ENCODE results near the gene TEPSIN. TPM values are rescaled to one million over a fixed set of nuclear protein-coding genes. Genes with fewer than 3 reads are reported as not detected.

The TEPSIN gene
- total RNA-seq, 2 experiments from 2014 or later, result 28.2 to 32.2 TPM

DNA sequence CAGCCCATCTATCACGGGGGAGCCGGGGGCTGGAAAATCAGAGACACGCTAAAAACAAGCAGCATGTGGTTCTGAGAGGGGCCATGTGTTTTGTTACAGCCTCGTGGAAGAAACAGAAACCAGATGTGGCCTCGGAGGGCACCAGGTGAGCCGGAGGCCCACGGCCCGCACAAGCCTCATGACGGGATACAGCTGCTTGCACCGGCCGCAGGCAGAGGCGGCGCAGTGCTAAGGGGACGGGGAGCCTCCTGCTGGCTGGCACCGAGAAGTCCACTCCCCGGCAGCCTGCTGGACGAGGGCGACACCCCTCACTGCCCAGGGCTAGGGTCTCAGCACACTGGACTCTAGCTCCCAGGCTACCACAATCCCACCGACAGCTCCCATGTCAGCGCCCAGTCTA is 19.4 kb upstream of the TEPSIN start:
- no peak for DNase-seq
- intact Hi-C loops (cut with micrococcal nuclease), result no loop called here
- no peak overlapping the region for H3K4me3 Mint-ChIP-seq
- ATAC-seq, result no peak
- ChIA-PET POLR2A (interaction anchor here (1.0 kb wide), 1 partner anchor 228 kb away, joined by 3 read pairs; no protein-coding TSS in a partner anchor), CTCF (no interaction called here)
- H3K27ac Mint-ChIP-seq, result no peak overlapping the region
- peaks cover 4% of the 10 kb centered on the region for H3K36me3 Mint-ChIP-seq (ENCODE audit: low read depth)
- H3K9me3 Mint-ChIP-seq, result no peaks in the 10 kb centered on the region
- TF ChIP-seq, protein P1, sequence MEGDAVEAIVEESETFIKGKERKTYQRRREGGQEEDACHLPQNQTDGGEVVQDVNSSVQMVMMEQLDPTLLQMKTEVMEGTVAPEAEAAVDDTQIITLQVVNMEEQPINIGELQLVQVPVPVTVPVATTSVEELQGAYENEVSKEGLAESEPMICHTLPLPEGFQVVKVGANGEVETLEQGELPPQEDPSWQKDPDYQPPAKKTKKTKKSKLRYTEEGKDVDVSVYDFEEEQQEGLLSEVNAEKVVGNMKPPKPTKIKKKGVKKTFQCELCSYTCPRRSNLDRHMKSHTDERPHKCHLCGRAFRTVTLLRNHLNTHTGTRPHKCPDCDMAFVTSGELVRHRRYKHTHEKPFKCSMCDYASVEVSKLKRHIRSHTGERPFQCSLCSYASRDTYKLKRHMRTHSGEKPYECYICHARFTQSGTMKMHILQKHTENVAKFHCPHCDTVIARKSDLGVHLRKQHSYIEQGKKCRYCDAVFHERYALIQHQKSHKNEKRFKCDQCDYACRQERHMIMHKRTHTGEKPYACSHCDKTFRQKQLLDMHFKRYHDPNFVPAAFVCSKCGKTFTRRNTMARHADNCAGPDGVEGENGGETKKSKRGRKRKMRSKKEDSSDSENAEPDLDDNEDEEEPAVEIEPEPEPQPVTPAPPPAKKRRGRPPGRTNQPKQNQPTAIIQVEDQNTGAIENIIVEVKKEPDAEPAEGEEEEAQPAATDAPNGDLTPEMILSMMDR (IDR thresholded peaks at IDR 0.05), result no peak
- peaks cover 4% of the 10 kb centered on the region for H3K4me1 Mint-ChIP-seq (ENCODE audit: low read depth)
- no peaks in the 10 kb centered on the region for H3K27me3 Mint-ChIP-seq

DNA sequence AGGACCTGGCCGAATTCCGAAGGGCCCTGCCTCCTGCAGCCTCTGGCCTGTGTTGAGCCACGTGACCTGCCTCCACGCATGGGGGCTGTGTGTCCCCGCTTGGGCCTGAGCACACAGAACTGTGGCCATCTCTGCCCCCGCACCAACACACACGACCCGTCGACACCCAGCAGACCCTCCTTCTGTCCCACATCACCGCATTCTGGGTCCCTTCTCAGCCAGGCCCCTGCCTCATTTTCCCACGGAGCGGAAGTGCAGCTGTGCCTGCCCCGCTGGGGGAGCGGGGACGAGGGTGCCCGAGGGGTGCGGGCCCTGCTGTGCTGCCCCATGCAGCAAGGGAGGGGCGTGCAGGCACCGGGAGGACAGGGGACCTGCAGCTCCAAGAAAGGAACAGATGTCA is 18.7 kb upstream of the TEPSIN start:
- peaks cover 7% of the 10 kb centered on the region for H3K4me1 Mint-ChIP-seq (ENCODE audit: low read depth)
- intact Hi-C loops (cut with micrococcal nuclease), result no loop called here
- H3K36me3 Mint-ChIP-seq (ENCODE audit: low read depth), result peaks cover 8% of the 10 kb centered on the region
- POLR2A ChIA-PET, result interaction anchor here (1.2 kb wide), 1 partner anchor 22 kb away, joined by 3 read pairs; no protein-coding TSS in a partner anchor
- no peak for DNase-seq
- TF ChIP-seq, protein P1 (IDR thresholded peaks at IDR 0.05), result no peak
- no peak for ATAC-seq
- H3K4me3 Mint-ChIP-seq, result no peak overlapping the region
- CTCF ChIA-PET, result no interaction called here
- H3K27me3 Mint-ChIP-seq, result no peaks in the 10 kb centered on the region
- no peak overlapping the region for H3K27ac Mint-ChIP-seq
- H3K9me3 Mint-ChIP-seq, result no peaks in the 10 kb centered on the region

DNA sequence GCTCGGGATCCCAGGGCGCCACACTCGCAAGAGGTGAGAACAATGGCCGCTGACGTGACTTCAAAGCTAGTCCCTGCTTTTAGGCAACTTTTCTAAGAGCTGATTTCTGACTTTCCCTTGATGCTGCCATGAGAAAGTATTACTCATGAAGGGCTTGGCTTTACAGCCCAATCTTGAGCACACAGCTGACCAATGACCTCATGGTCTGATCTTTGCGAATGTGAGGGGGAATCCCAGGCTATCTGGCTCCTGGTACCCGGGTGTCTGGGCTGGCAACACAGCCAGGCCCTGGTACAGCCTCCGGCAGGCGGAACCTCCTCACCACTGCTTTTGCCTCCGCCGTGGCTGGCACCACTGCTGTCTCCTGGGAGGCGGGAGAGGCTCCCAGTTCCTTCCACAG is 17.8 kb upstream of the TEPSIN start:
- no peak overlapping the region for H3K27ac Mint-ChIP-seq
- CTCF ChIA-PET, result no interaction called here
- H3K36me3 Mint-ChIP-seq (ENCODE audit: low read depth), result peaks cover 10% of the 10 kb centered on the region
- H3K4me1 Mint-ChIP-seq (ENCODE audit: low read depth), result peaks cover 9% of the 10 kb centered on the region
- POLR2A ChIA-PET, result interaction anchor here (1.2 kb wide), 1 partner anchor 23 kb away, joined by 3 read pairs; no protein-coding TSS in a partner anchor
- TF ChIP-seq, protein P1 (IDR thresholded peaks at IDR 0.05), result no peak
- H3K4me3 Mint-ChIP-seq, result no peak overlapping the region
- no peaks in the 10 kb centered on the region for H3K27me3 Mint-ChIP-seq
- ATAC-seq (no peak), DNase-seq (no peak)
- no peaks in the 10 kb centered on the region for H3K9me3 Mint-ChIP-seq
- intact Hi-C loops (cut with micrococcal nuclease), result no loop called here

DNA sequence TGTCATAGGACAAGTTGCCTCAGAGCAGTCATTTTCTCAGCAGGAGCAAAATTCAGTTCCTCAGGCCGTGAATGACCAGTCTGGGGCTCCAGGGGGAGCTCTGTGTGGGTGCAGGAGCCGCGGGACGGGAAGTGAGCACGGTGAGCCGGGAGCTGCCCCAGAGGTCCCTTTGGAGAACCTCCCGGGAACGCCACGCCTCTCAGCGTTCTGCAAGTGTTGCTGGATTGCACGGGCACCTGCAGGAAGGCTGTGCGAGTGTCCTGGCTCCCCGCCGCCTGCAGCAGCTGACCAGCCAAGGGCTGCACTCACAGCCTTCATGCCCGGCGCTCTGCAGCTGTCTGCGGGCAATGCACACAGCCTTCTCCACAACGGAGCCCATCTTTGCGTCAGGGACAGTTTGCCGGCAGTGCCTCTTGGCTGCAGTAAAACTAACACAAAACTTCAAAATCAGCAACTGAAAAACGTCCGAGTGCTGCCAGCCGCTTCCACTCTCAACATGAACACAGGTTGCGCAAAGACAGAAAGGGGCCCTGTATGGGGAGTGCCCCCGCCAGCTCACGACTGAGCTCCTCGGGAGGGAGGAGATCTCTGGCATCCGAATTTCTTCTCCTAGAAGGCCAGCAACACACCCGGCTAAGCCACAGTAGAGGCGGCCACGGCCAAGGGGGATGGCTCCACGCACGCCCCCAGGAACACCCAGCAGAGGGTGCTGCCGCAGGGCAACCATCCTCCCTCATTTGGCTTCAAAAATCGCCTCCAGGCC is 16.3 kb upstream of the TEPSIN start:
- H3K4me1 Mint-ChIP-seq (ENCODE audit: low read depth), result peaks cover 11% of the 10 kb centered on the region
- no peak for ATAC-seq
- intact Hi-C loops (cut with micrococcal nuclease), result loop anchor here (5.0 kb wide), 1 partner anchor 227 kb away; no protein-coding TSS in a partner anchor
- H3K9me3 Mint-ChIP-seq, result no peaks in the 10 kb centered on the region
- ChIA-PET CTCF (interaction anchor here (0.9 to 1.2 kb wide), 3 partner anchors 43 to 230 kb away, joined by 3 to 4 read pairs (median 3); no protein-coding TSS in a partner anchor), POLR2A (interaction anchor here (0.6 kb wide), 1 partner anchor 347 kb away, joined by 3 read pairs; no protein-coding TSS in a partner anchor)
- no peak overlapping the region for H3K27ac Mint-ChIP-seq
- DNase-seq, result no peak
- H3K36me3 Mint-ChIP-seq (ENCODE audit: low read depth), result peaks cover 10% of the 10 kb centered on the region
- no peaks in the 10 kb centered on the region for H3K27me3 Mint-ChIP-seq
- TF ChIP-seq, protein P1 (IDR thresholded peaks at IDR 0.05), result no peak
- H3K4me3 Mint-ChIP-seq, result no peak overlapping the region
